CD14-positive monocyte (primary cell): Measurements from ENCODE around the gene GFOD1. TPM values are rescaled to one million over a fixed set of nuclear protein-coding genes. Genes with fewer than 3 reads are reported as not detected.
"Not testable (repeated sequence)": the region's sequence is repeated elsewhere in the genome, so short reads cannot be mapped to it uniquely, and the experiment has no call there.

ENCODE experiments used
- DNase-seq, 3 donors: peaks; one replicate each; pipeline ENCODE4 v3.0.0-alpha.2; 2011 to 2022
- H2AFZ ChIP-seq: 2 replicates; pipeline ENCODE4 v1.6.0; 2012; ENCODE audit warnings: mild to moderate bottlenecking, low read depth, low read length, inconsistent platforms; ENCODE audit not compliant: insufficient read depth, poor library complexity, severe bottlenecking
- H3K27ac ChIP-seq, 2 donors: 1 replicate in 1 of 2; 2 replicates in 1 of 2; pipeline ENCODE4 v1.5.1; 2012 to 2013; ENCODE audit warnings: low read length in 2 of 2, control low read depth in 1 of 2, inconsistent platforms in 1 of 2, low read depth in 1 of 2, mild to moderate bottlenecking in 1 of 2
- H3K27me3 ChIP-seq, 2 donors: one replicate each; pipeline versions ENCODE4 v1.6.0 to v1.6.1; 2011 to 2013; ENCODE audit warnings: low read length in 2 of 2; ENCODE audit not compliant: control insufficient read depth in 2 of 2, insufficient read depth in 2 of 2
- H3K36me3 ChIP-seq, 2 donors: replicated peaks in 1 of 2; 1 replicate in 1 of 2; 2 replicates in 1 of 2; pipeline versions ENCODE4 v1.5.1 to v1.6.1; 2012 to 2013; ENCODE audit warnings: low read length in 2 of 2, control low read depth in 1 of 2, inconsistent platforms in 1 of 2, mild to moderate bottlenecking in 1 of 2; ENCODE audit not compliant: insufficient read depth in 2 of 2, control insufficient read depth in 1 of 2
- H3K4me1 ChIP-seq, 2 donors: 1 replicate in 1 of 2; 2 replicates in 1 of 2; pipeline versions ENCODE4 v1.5.1 to v1.6.1; 2012 to 2013; ENCODE audit warnings: low read length in 2 of 2, control low read depth in 1 of 2, inconsistent platforms in 1 of 2, mild to moderate bottlenecking in 1 of 2, moderate library complexity in 1 of 2; ENCODE audit not compliant: insufficient read depth in 2 of 2, control insufficient read depth in 1 of 2
- H3K4me2 ChIP-seq: replicated peaks from 2 replicates; pipeline ENCODE3; 2012; ENCODE audit warnings: low read length, moderate library complexity, mild to moderate bottlenecking; ENCODE audit not compliant: poor library complexity, severe bottlenecking; ENCODE audit errors: extremely low read depth
- H3K4me3 ChIP-seq, 3 experiments: fragments of 200-600 bp in 1 of 3; sonication (generic) in 1 of 3; replicated peaks in 1 of 3; 1 replicate in 2 of 3; 2 replicates in 1 of 3; pipeline ENCODE4 v1.5.1; 2011 to 2013; ENCODE audit warnings: low read length in 3 of 3, mild to moderate bottlenecking in 3 of 3, control low read depth in 2 of 3, low read depth in 2 of 3, inconsistent platforms in 1 of 3, moderate library complexity in 1 of 3
- H3K79me2 ChIP-seq: 2 replicates; pipeline ENCODE4 v1.6.0; 2012; ENCODE audit warnings: mild to moderate bottlenecking, control low read depth, inconsistent platforms, low read length, moderate library complexity; ENCODE audit not compliant: insufficient read depth
- H3K9ac ChIP-seq: 2 replicates; pipeline ENCODE4 v1.6.0; 2017; ENCODE audit warnings: low read length, mild to moderate bottlenecking; ENCODE audit not compliant: insufficient read depth, poor library complexity, severe bottlenecking
- H3K9me3 ChIP-seq, 2 donors: replicated peaks in 1 of 2; 1 replicate in 1 of 2; 2 replicates in 1 of 2; pipeline versions ENCODE4 v1.5.1 to v1.6.1; 2012 to 2013; ENCODE audit warnings: low read length in 2 of 2, control low read depth in 1 of 2; ENCODE audit not compliant: control insufficient read depth in 1 of 2, insufficient read depth in 1 of 2
- H4K20me1 ChIP-seq: 2 replicates; pipeline ENCODE4 v1.6.0; 2012; ENCODE audit warnings: mild to moderate bottlenecking, low read length, control low read depth, moderate library complexity; ENCODE audit not compliant: insufficient read depth
- H3K27ac Mint-ChIP-seq, 7 donors: one replicate each; pipeline ENCODE4 v1.8.0; 2020; ENCODE audit warnings: mild to moderate bottlenecking in 7 of 7, mixed read lengths in 7 of 7, moderate library complexity in 6 of 7, inconsistent platforms in 2 of 7
- H3K27me3 Mint-ChIP-seq, 3 donors: one replicate each; pipeline ENCODE4 v1.8.0; 2021 to 2022; ENCODE audit warnings: low read depth in 3 of 3, mild to moderate bottlenecking in 3 of 3, mixed read lengths in 3 of 3, moderate library complexity in 3 of 3, inconsistent platforms in 1 of 3
- H3K36me3 Mint-ChIP-seq, 2 donors: one replicate each; pipeline ENCODE4 v1.8.0; 2020; ENCODE audit warnings: mixed read lengths in 2 of 2, inconsistent platforms in 1 of 2, mild to moderate bottlenecking in 1 of 2
- H3K4me1 Mint-ChIP-seq: one replicate; pipeline ENCODE4 v1.8.0; 2020; ENCODE audit warnings: mild to moderate bottlenecking, mixed read lengths
- H3K4me3 Mint-ChIP-seq, 2 donors: one replicate each; pipeline ENCODE4 v1.8.0; 2020; ENCODE audit warnings: mild to moderate bottlenecking in 2 of 2, mixed read lengths in 2 of 2, moderate library complexity in 1 of 2
- H3K9me3 Mint-ChIP-seq, 7 donors: one replicate each; pipeline ENCODE4 v1.8.0; 2020 to 2022; ENCODE audit warnings: mixed read lengths in 7 of 7, mild to moderate bottlenecking in 6 of 7, moderate library complexity in 6 of 7, inconsistent platforms in 2 of 7
- CTCF ChIP-seq: fragments of 200-600 bp; IDR thresholded peaks from one replicate; pipeline ENCODE4 v1.8.0; 2022; ENCODE audit warnings: antibody characterized with exemption, mild to moderate bottlenecking
- WGBS: methylation state at CpG from one replicate; pipeline ENCODE4 v1.1.5; 2013; ENCODE audit warnings: missing lambda C conversion rate; ENCODE audit not compliant: insufficient coverage; 5-methylcytosine and 5-hydroxymethylcytosine counted together
- intact Hi-C, 2 donors: fragments of 100-400 bp; cut with micrococcal nuclease; formaldehyde crosslinking; loops; one replicate each; pipeline versions ENCODE4 v1.15.0 to v1.15.1; 2023
- polyA plus RNA-seq, 3 donors: library from polyadenylated mRNA; depleted of rRNA in 1 of 3; unstranded in 2 of 3; stranded (reverse) in 1 of 3; fragments of 300-500 nt in 2 of 3; fragments of >200 nt in 1 of 3; fragmentation: Illumina TruSeq in 2 of 3; gene quantifications; 1 replicate in 2 of 3; 2 replicates in 1 of 3; pipeline ENCODE4 v1.2.3, GENCODE V29; 2012 to 2021

Gene GFOD1
- polyA plus RNA-seq, 3 donors = 2.4 to 8.7 (median 2.4) TPM

DNA sequence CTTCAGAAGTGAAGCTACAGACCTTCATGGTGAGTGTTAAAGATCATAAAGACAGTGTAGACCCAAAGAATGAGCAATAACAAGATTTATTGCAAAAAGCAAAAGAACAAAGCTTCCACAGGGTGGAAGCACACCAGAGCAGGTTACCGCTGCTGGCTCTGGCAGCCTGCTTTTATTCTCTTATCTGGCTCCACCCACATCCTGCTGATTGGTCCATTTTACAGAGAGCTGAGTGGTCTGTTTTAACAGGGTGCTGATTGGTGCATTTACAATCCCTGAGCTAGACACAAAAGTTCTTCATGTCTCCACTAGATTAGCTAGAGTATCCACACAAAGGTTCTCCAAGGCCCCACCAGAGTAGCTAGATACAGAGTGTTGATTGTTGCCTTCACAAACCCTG, 23.0 kb upstream of the GFOD1 start:
- H2AFZ ChIP-seq, H3K27ac ChIP-seq, intact Hi-C loops, H3K27me3 ChIP-seq, H3K27ac Mint-ChIP-seq, H3K36me3 Mint-ChIP-seq, H3K9me3 Mint-ChIP-seq, H4K20me1 ChIP-seq, H3K4me3 Mint-ChIP-seq, H3K9me3 ChIP-seq, H3K4me1 ChIP-seq, H3K79me2 ChIP-seq, H3K27me3 Mint-ChIP-seq, H3K36me3 ChIP-seq, DNase-seq, H3K4me1 Mint-ChIP-seq, H3K9ac ChIP-seq, H3K4me2 ChIP-seq, H3K4me3 ChIP-seq: not testable (repeated sequence)
- WGBS = 80% methylated on average over 1 of the region's 1 CpG

GRCh38 chr6:13508711-13509705, 21.6 kb upstream of the GFOD1 start:
- H3K4me1 ChIP-seq = no peaks in the 10 kb centered on the region
- Mint-ChIP-seq H3K4me1 (peaks cover 6% of the 10 kb centered on the region), H3K27ac (no peak overlapping the region), H3K36me3 (no peaks in the 10 kb centered on the region), H3K27me3 (peaks cover 3 to 6% (median 5%) of the 10 kb centered on the region in 3 donors), H3K4me3 (no peak overlapping the region), H3K9me3 (peaks cover 1 to 10% (median 5%) of the 10 kb centered on the region in 7 donors)
- H3K79me2 ChIP-seq = no peaks in the 10 kb centered on the region
- H2AFZ ChIP-seq = no peak overlapping the region
- no peak overlapping the region for H3K4me3 ChIP-seq
- peaks cover 0 to 8% of the 10 kb centered on the region in 2 donors for H3K9me3 ChIP-seq
- TF ChIP-seq CTCF = no peak
- H3K27me3 ChIP-seq = no peaks in the 10 kb centered on the region
- H3K27ac ChIP-seq = no peak overlapping the region
- intact Hi-C loops = loop anchor here in 1 of 2 donors (10.0 kb wide), 1 partner anchor 544 kb away; no protein-coding TSS in a partner anchor
- H3K4me2 ChIP-seq = no peak overlapping the region
- H3K9ac ChIP-seq = no peak overlapping the region
- DNase-seq = no peak
- no peaks in the 10 kb centered on the region for H4K20me1 ChIP-seq
- no peaks in the 10 kb centered on the region for H3K36me3 ChIP-seq
- WGBS = 100% methylated on average over 6 of the region's 13 CpGs
